GM21360 (cell line): ENCODE data around the gene PTPRA.
"Not testable (repeated sequence)": the region's sequence is repeated elsewhere in the genome, so short reads cannot be mapped to it uniquely, and the experiment has no call there.

Experiments
- ATAC-seq: cut with Tn5 transposase; IDR thresholded peaks from one replicate; pipeline ENCODE4 v1.9.1; 2021; ENCODE audit warnings: mild to moderate bottlenecking, moderate library complexity; ENCODE audit not compliant: unreplicated experiment

Gene PTPRA

GRCh38 chr20:2873010-2873746 is at the start of gene PTPRA:
PTPRA (plus strand) TSS chr20:2873481; CDS start chr20:2964278, 90,797 bp downstream.
- ATAC-seq = peak; percentile 80

- ATAC-seq = no peak
Observed at GRCh38 chr20:2825761-2826160, 47.5 kb upstream of the PTPRA start.

- ATAC-seq = no peak
Observed at GRCh38 chr20:2826655-2827054, 46.6 kb upstream of the PTPRA start.

GRCh38 chr20:2829376-2829775 is 43.9 kb upstream of the PTPRA start:
- no peak for ATAC-seq

- ATAC-seq = not testable (repeated sequence)
Observed at GRCh38 chr20:2831206-2831605, 42.1 kb upstream of the PTPRA start.

- no peak for ATAC-seq
Observed at GRCh38 chr20:2833761-2834160, 39.5 kb upstream of the PTPRA start.

GRCh38 chr20:2834401-2835110 is 38.7 kb upstream of the PTPRA start:
- ATAC-seq = no peak

GRCh38 chr20:2835331-2835796 is 37.9 kb upstream of the PTPRA start:
- no peak for ATAC-seq

- no peak for ATAC-seq
Observed at GRCh38 chr20:2836035-2836434, 37.2 kb upstream of the PTPRA start.

GRCh38 chr20:2837221-2837960 is 35.9 kb upstream of the PTPRA start:
- no peak for ATAC-seq

- no peak for ATAC-seq
Observed at GRCh38 chr20:2838170-2838797, 35.0 kb upstream of the PTPRA start.

- ATAC-seq = no peak
Observed at GRCh38 chr20:2838847-2839671, 34.2 kb upstream of the PTPRA start.

GRCh38 chr20:2839732-2840137 is 33.5 kb upstream of the PTPRA start:
- ATAC-seq = no peak

- peak; percentile 92 for ATAC-seq
Observed at GRCh38 chr20:2840138-2840966, 32.9 kb upstream of the PTPRA start, which contains the start of the genes PCED1A and VPS16. PCED1A (minus strand) TSS chr20:2840655; CDS start chr20:2839912, 743 bp downstream. VPS16 (plus strand) TSS chr20:2840745; CDS start chr20:2840775, 30 bp downstream.

GRCh38 chr20:2840967-2841531 is 32.2 kb upstream of the PTPRA start:
- ATAC-seq = peak; percentile 16

- ATAC-seq = no peak
Observed at GRCh38 chr20:2845607-2846006, 27.7 kb upstream of the PTPRA start.

- no peak for ATAC-seq
Observed at GRCh38 chr20:2846698-2847097, 26.6 kb upstream of the PTPRA start.

GRCh38 chr20:2847802-2848201 is 25.5 kb upstream of the PTPRA start:
- ATAC-seq = no peak

- no peak for ATAC-seq
Observed at GRCh38 chr20:2849529-2849928, 23.8 kb upstream of the PTPRA start.
